ENCODE data around the gene BRSK2.
"Not testable (repeated sequence)": the region's sequence is repeated elsewhere in the genome, so short reads cannot be mapped to it uniquely, and the experiment has no call there.

Gene BRSK2

GRCh38 chr11:1397862-1398527 is 8.3 kb downstream of the BRSK2 start:
- no peak for DNase-seq

GRCh38 chr11:1398528-1399235 is 8.9 kb downstream of the BRSK2 start:
- DNase-seq = no peak

- DNase-seq = no peak
Observed at GRCh38 chr11:1399386-1400316, 9.9 kb downstream of the BRSK2 start.

GRCh38 chr11:1400317-1401170 is 10.8 kb downstream of the BRSK2 start:
- no peak for DNase-seq

- DNase-seq = no peak
Observed at GRCh38 chr11:1401171-1401445, 11.4 kb downstream of the BRSK2 start.

GRCh38 chr11:1401656-1402221 is 12.0 kb downstream of the BRSK2 start:
- peak; percentile 74 for DNase-seq

GRCh38 chr11:1402355-1403077 is 12.8 kb downstream of the BRSK2 start:
- no peak for DNase-seq

GRCh38 chr11:1403078-1403620 is 13.4 kb downstream of the BRSK2 start:
- no peak for DNase-seq

- no peak for DNase-seq
Observed at GRCh38 chr11:1403721-1404460, 14.2 kb downstream of the BRSK2 start.

GRCh38 chr11:1404461-1405185 is 14.9 kb downstream of the BRSK2 start:
- DNase-seq = no peak

GRCh38 chr11:1405186-1406020 is 15.7 kb downstream of the BRSK2 start:
- DNase-seq = no peak

GRCh38 chr11:1406571-1407485 is 17.1 kb downstream of the BRSK2 start:
- DNase-seq = no peak

- no peak for DNase-seq
Observed at GRCh38 chr11:1407668-1408067, 17.9 kb downstream of the BRSK2 start.

- no peak for DNase-seq
Observed at GRCh38 chr11:1408346-1408745, 18.6 kb downstream of the BRSK2 start.

- no peak for DNase-seq
Observed at GRCh38 chr11:1409108-1409851, 19.5 kb downstream of the BRSK2 start.

GRCh38 chr11:1409852-1410125 is 20.1 kb downstream of the BRSK2 start:
- DNase-seq = not testable (repeated sequence)
